H1 (cell line): ENCODE measurements around the gene HIP1. TPM values are rescaled to one million over a fixed set of nuclear protein-coding genes. Genes with fewer than 3 reads are reported as not detected.

Experiments used
- CTCF ChIA-PET: fragments of 300-600 bp; sonication (Branson Sonifier 250); formaldehyde crosslinking; loops from one replicate; lab custom pipeline; 2021; ENCODE audit not compliant: partially characterized antibody; lab: Charles Lee
- POLR2A ChIA-PET: fragments of 300-600 bp; sonication (Branson Sonifier 250); formaldehyde crosslinking; loops from one replicate; lab custom pipeline; 2021; ENCODE audit warnings: inconsistent platforms; ENCODE audit not compliant: partially characterized antibody; lab: Charles Lee
- DNase-seq, 2 experiments: peaks; one replicate each; pipeline versions ENCODE4 v3.0.0 to v3.0.0-alpha.2; 2010 to 2022; ENCODE audit warnings: low spot score in 2 of 2, low read depth in 1 of 2, mixed read lengths in 1 of 2
- FAIRE-seq: peaks from 2 replicates; lab custom pipeline; 2011; peaks lifted over from hg19 to GRCh38; lab: Jason Lieb, UNC
- H2AFZ ChIP-seq: 2 replicates; pipeline ENCODE4 v1.8.1; 2012; ENCODE audit warnings: low read length, inconsistent platforms
- H2AK5ac ChIP-seq: 2 replicates; pipeline ENCODE4 v1.6.1; 2013; ENCODE audit warnings: low read depth, low read length
- H2BK120ac ChIP-seq: replicated peaks from 2 replicates; pipeline ENCODE3; 2013; ENCODE audit warnings: low read depth, low read length, inconsistent platforms
- H2BK12ac ChIP-seq: 2 replicates; pipeline ENCODE4 v1.6.1; 2013; ENCODE audit warnings: low read depth, low read length
- H2BK15ac ChIP-seq: 2 replicates; pipeline ENCODE4 v1.6.1; 2013; ENCODE audit warnings: low read length
- H2BK20ac ChIP-seq: 2 replicates; pipeline ENCODE4 v1.6.1; 2013; ENCODE audit warnings: low read length
- H2BK5ac ChIP-seq: 2 replicates; pipeline ENCODE4 v1.6.1; 2013; ENCODE audit warnings: low read depth, low read length
- H3K14ac ChIP-seq: 2 replicates; pipeline ENCODE4 v1.6.1; 2013; ENCODE audit warnings: inconsistent platforms; ENCODE audit not compliant: insufficient read length
- H3K18ac ChIP-seq: 2 replicates; pipeline ENCODE4 v1.6.1; 2013; ENCODE audit warnings: low read length; ENCODE audit errors: extremely low read depth
- H3K23ac ChIP-seq: 2 replicates; pipeline ENCODE4 v1.6.1; 2013; ENCODE audit warnings: inconsistent platforms; ENCODE audit not compliant: insufficient read length
- H3K23me2 ChIP-seq: 2 replicates; pipeline ENCODE4 v1.6.1; 2013; ENCODE audit warnings: low read depth, low read length
- H3K27ac ChIP-seq: 2 replicates; pipeline ENCODE4 v1.6.1; 2011; ENCODE audit warnings: low read depth, low read length, inconsistent platforms
- H3K27me3 ChIP-seq, 4 experiments: replicated peaks in 1 of 4; 1 replicate in 1 of 4; 2 replicates in 3 of 4; pipeline versions ENCODE4 v1.6.1 to v1.8.1; 2011 to 2013; ENCODE audit warnings: low read length in 3 of 4, mild to moderate bottlenecking in 3 of 4, inconsistent platforms in 2 of 4, mixed read lengths in 2 of 4, moderate library complexity in 1 of 4; ENCODE audit not compliant: control insufficient read depth in 3 of 4, insufficient read depth in 3 of 4; ENCODE audit errors: extremely low read depth in 1 of 4
- H3K36me3 ChIP-seq, 4 experiments: 2 replicates each; pipeline versions ENCODE4 v1.6.1 to v1.8.1; 2011 to 2013; ENCODE audit warnings: mild to moderate bottlenecking in 4 of 4, low read length in 3 of 4, moderate library complexity in 2 of 4, control low read depth in 1 of 4, inconsistent platforms in 1 of 4; ENCODE audit not compliant: insufficient read depth in 4 of 4, control insufficient read depth in 2 of 4
- H3K4ac ChIP-seq: replicated peaks from 2 replicates; pipeline ENCODE3; 2013; ENCODE audit warnings: low read length, low read depth, mixed read lengths, inconsistent platforms; ENCODE audit not compliant: insufficient read length
- H3K4me1 ChIP-seq, 4 experiments: replicated peaks in 1 of 4; 1 replicate in 1 of 4; 2 replicates in 3 of 4; pipeline versions ENCODE4 v1.6.1 to v1.8.1; 2011 to 2013; ENCODE audit warnings: low read length in 3 of 4, inconsistent platforms in 2 of 4, mixed read lengths in 1 of 4; ENCODE audit not compliant: insufficient read depth in 4 of 4, control insufficient read depth in 3 of 4
- H3K4me2 ChIP-seq, 2 experiments: 2 replicates each; pipeline versions ENCODE4 v1.6.1 to v1.8.1; 2011 to 2013; ENCODE audit warnings: low read depth in 2 of 2, low read length in 2 of 2, control low read depth in 1 of 2, inconsistent platforms in 1 of 2, mild to moderate bottlenecking in 1 of 2; ENCODE audit not compliant: insufficient read depth in 1 of 2
- H3K4me3 ChIP-seq, 4 experiments: fragments of 200-600, 300-600 bp in 1 of 4; sonication (generic), shearing (Covaris generic), sonication (Bioruptor Twin) in 1 of 4; 2 replicates each; pipeline versions ENCODE4 v1.5.1 to v1.8.1; 2011 to 2016; ENCODE audit warnings: low read length in 4 of 4, low read depth in 3 of 4, control low read depth in 2 of 4, inconsistent platforms in 2 of 4, mild to moderate bottlenecking in 2 of 4, mixed read lengths in 1 of 4, moderate library complexity in 1 of 4; ENCODE audit not compliant: insufficient read depth in 2 of 4; ENCODE audit errors: extremely low read depth in 1 of 4
- H3K56ac ChIP-seq: replicated peaks from 2 replicates; pipeline ENCODE3; 2013; ENCODE audit warnings: low read depth, mild to moderate bottlenecking, mixed read lengths, low read length, inconsistent platforms; ENCODE audit not compliant: insufficient read length
- H3K79me1 ChIP-seq: 2 replicates; pipeline ENCODE4 v1.6.1; 2013; ENCODE audit warnings: low read depth, low read length, control low read depth
- H3K79me2 ChIP-seq, 2 experiments: 2 replicates each; pipeline versions ENCODE4 v1.6.1 to v1.8.1; 2012 to 2013; ENCODE audit warnings: low read length in 2 of 2, mild to moderate bottlenecking in 2 of 2, inconsistent platforms in 1 of 2; ENCODE audit not compliant: insufficient read depth in 2 of 2, control insufficient read depth in 1 of 2
- H3K9ac ChIP-seq, 4 experiments: replicated peaks in 1 of 4; 1 replicate in 1 of 4; 2 replicates in 3 of 4; pipeline versions ENCODE4 v1.6.1 to v1.8.1; 2011 to 2013; ENCODE audit warnings: low read depth in 3 of 4, low read length in 3 of 4, control low read depth in 2 of 4, mild to moderate bottlenecking in 2 of 4, moderate library complexity in 2 of 4, inconsistent platforms in 1 of 4; ENCODE audit errors: extremely low read depth in 1 of 4
- H3K9me3 ChIP-seq, 2 experiments: 2 replicates each; pipeline versions ENCODE4 v1.6.1 to v1.8.1; 2012 to 2013; ENCODE audit warnings: mild to moderate bottlenecking in 2 of 2, moderate library complexity in 2 of 2, control low read depth in 1 of 2, inconsistent platforms in 1 of 2, low read depth in 1 of 2, low read length in 1 of 2, mixed read lengths in 1 of 2; ENCODE audit not compliant: insufficient read depth in 2 of 2
- H4K20me1 ChIP-seq, 2 experiments: replicated peaks in 1 of 2; 2 replicates each; pipeline versions ENCODE3 to v1.8.1; 2011 to 2013; ENCODE audit warnings: inconsistent platforms in 2 of 2, low read length in 2 of 2, mild to moderate bottlenecking in 1 of 2; ENCODE audit not compliant: insufficient read depth in 2 of 2, control insufficient read depth in 1 of 2
- H4K5ac ChIP-seq: 2 replicates; pipeline ENCODE4 v1.6.1; 2013; ENCODE audit warnings: low read length, low read depth, mixed read lengths, inconsistent platforms; ENCODE audit not compliant: insufficient read length
- H4K8ac ChIP-seq: 2 replicates; pipeline ENCODE4 v1.8.0; 2013; ENCODE audit warnings: mild to moderate bottlenecking, moderate library complexity, low read length, inconsistent platforms; ENCODE audit not compliant: insufficient read depth; ENCODE audit errors: extremely low read depth
- H4K91ac ChIP-seq: replicated peaks from 2 replicates; pipeline ENCODE3; 2013; ENCODE audit warnings: low read length, mixed read lengths, inconsistent platforms; ENCODE audit not compliant: insufficient read length
- CBX5 ChIP-seq: fragments of 300-800, 300-1000 bp; sonication (generic); IDR thresholded peaks from 2 replicates; pipeline ENCODE4 v1.7.1; 2016; ENCODE audit warnings: antibody characterized with exemption, low read length, low read depth
- POLR2A ChIP-seq, 2 experiments: IDR thresholded peaks; 1 replicate in 1 of 2; 2 replicates in 1 of 2; pipeline ENCODE4 v1.6.1; 2011; ENCODE audit warnings: low read depth in 2 of 2, low read length in 2 of 2, mild to moderate bottlenecking in 2 of 2; ENCODE audit errors: control extremely low read depth in 1 of 2
- RBBP5 ChIP-seq: IDR thresholded peaks from 2 replicates; pipeline ENCODE4 v1.7.1; 2012; ENCODE audit warnings: low read depth, mild to moderate bottlenecking, inconsistent platforms, low read length, moderate library complexity, borderline replicate concordance
- SIX5 ChIP-seq: IDR thresholded peaks from 2 replicates; pipeline ENCODE4 v1.6.1; 2011; ENCODE audit warnings: mild to moderate bottlenecking, low read depth, low read length
- SRF ChIP-seq: IDR thresholded peaks from 2 replicates; pipeline ENCODE4 v1.6.1; 2011; ENCODE audit warnings: mild to moderate bottlenecking, low read depth, low read length, moderate library complexity
- ZNF274 ChIP-seq: IDR thresholded peaks from 2 replicates; pipeline ENCODE4 v1.7.0; 2012; ENCODE audit warnings: low read length, borderline replicate concordance; ENCODE audit errors: extremely low read depth
- WGBS, 2 experiments: shearing (Covaris generic) in 1 of 2; methylation state at CpG; one replicate each; pipeline versions ENCODE4 v1.1.6 to v1.1.7; 2013 to 2015; ENCODE audit warnings: low lambda C conversion rate in 2 of 2, mixed read lengths in 2 of 2, inconsistent platforms in 1 of 2, low coverage in 1 of 2, missing lambda C conversion rate in 1 of 2; ENCODE audit not compliant: insufficient replicate concordance in 2 of 2, insufficient coverage in 1 of 2, insufficient read length in 1 of 2; ENCODE audit errors: extremely low coverage in 1 of 2, missing lambda C conversion rate in 1 of 2; 5-methylcytosine and 5-hydroxymethylcytosine counted together
- polyA plus RNA-seq, 7 experiments: library from polyadenylated mRNA; depleted of rRNA in 3 of 7; stranded (reverse) in 5 of 7; unstranded in 2 of 7; fragments of >200 nt in 5 of 7; fragments of 200-250 nt in 2 of 7; gene quantifications; 1 replicate in 5 of 7; 2 replicates in 1 of 7; 4 replicates in 1 of 7; pipeline versions ENCODE4 v1.2.1 to v1.2.3, GENCODE V29; 2011 to 2013; ENCODE audit warnings: missing spikeins in 2 of 7, mixed read lengths in 2 of 7
- total RNA-seq: library from RNA; stranded (reverse); fragmentation: NEBNext Ultra II Directional; extraction: Animal tissue kit (Norgen Biotek cat#: 25700); gene quantifications from 2 replicates; pipeline ENCODE4 v1.2.1, GENCODE V29; 2021
- TF ChIP-seq, protein P1 (sequence below): IDR thresholded peaks from 2 replicates; pipeline ENCODE4 v1.6.1; 2011; ENCODE audit warnings: low read depth, mild to moderate bottlenecking, low read length; ENCODE audit not compliant: insufficient read depth

The HIP1 gene
- total and polyA plus RNA-seq, 2 of the 8 experiments (the other 6 are each of a cell fraction or from before 2014, with no cell fraction given) = 51.8 to 108 TPM

- ChIA-PET CTCF (interaction anchor here (0.6 to 2.6 kb wide), 4 partner anchors 13 to 559 kb away, joined by 3 to 7 read pairs (median 4); no protein-coding TSS in a partner anchor), POLR2A (interaction anchor here (0.9 kb wide), 1 partner anchor 48 kb away, joined by 3 read pairs; no protein-coding TSS in a partner anchor)
- Histone ChIP-seq H2BK12ac (no peak overlapping the region), H4K91ac (no peak overlapping the region), H2BK15ac (no peak overlapping the region), H3K9ac (no peak overlapping the region), H3K79me2 (no peaks in the 10 kb centered on the region), H4K5ac (no peak overlapping the region), H3K27ac (no peak overlapping the region), H3K23ac (no peak overlapping the region), H3K9me3 (no peaks in the 10 kb centered on the region), H3K18ac (no peak overlapping the region), H3K79me1 (no peaks in the 10 kb centered on the region), H3K27me3 (no peaks in the 10 kb centered on the region), H4K8ac (no peak overlapping the region), H3K4me2 (no peak overlapping the region), H4K20me1 (no peaks in the 10 kb centered on the region), H3K23me2 (no peaks in the 10 kb centered on the region), H2BK5ac (no peak overlapping the region), H3K14ac (no peak overlapping the region), H2AFZ (no peak overlapping the region), H3K4me3 (no peak overlapping the region), H2AK5ac (no peak overlapping the region), H3K4ac (no peak overlapping the region), H3K56ac (no peak overlapping the region), H3K36me3 (no peaks in the 10 kb centered on the region), H2BK20ac (no peak overlapping the region), H3K4me1 (peaks cover 0 to 5% (median 2%) of the 10 kb centered on the region in 4 experiments; a peak in 2 of 7 replicates), H2BK120ac (no peak overlapping the region)
- DNase-seq (no peak), FAIRE-seq (no peak)
- 94% methylated on average over 20 of the region's 20 CpGs; no CpG with 5 or more reads in 1 of the 2 experiments for WGBS, 2 experiments
- TF ChIP-seq, protein P1, sequence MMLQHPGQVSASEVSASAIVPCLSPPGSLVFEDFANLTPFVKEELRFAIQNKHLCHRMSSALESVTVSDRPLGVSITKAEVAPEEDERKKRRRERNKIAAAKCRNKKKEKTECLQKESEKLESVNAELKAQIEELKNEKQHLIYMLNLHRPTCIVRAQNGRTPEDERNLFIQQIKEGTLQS = no peak
- TF ChIP-seq POLR2A (IDR thresholded peaks at IDR 0.05; ENCODE audit: control extremely low read depth in 1 of 2, low read depth in 2 of 2, low read length in 2 of 2) = no peak
- TF ChIP-seq SRF = no peak
- TF ChIP-seq CBX5 = no peak
- TF ChIP-seq RBBP5 = no peak
- TF ChIP-seq SIX5 = no peak
- no peak for TF ChIP-seq ZNF274
Observed at GRCh38 chr7:75689246-75690099, 49.3 kb downstream of the HIP1 start.
